Endothelial cell of umbilical vein (primary cell): Measurements from ENCODE around the gene DUSP22. TPM values are rescaled to one million over a fixed set of nuclear protein-coding genes. Genes with fewer than 3 reads are reported as not detected.

Source experiments
- BruUV-seq: library from RNA; stranded (reverse); fragments of 400-500 nt; replicated peaks from 2 replicates; lab custom pipeline; 2021; lab: Mats Ljungman, UMichigan
- CTCF ChIA-PET: fragments of 300-600, 350-600 bp; sonication (Branson Sonifier 250); formaldehyde crosslinking; loops from one replicate; lab custom pipeline; 2021; ENCODE audit warnings: antibody characterized with exemption, inconsistent platforms; lab: Charles Lee
- POLR2A ChIA-PET: fragments of 300-600, 350-600 bp; sonication (Branson Sonifier 250); formaldehyde crosslinking; loops from one replicate; lab custom pipeline; 2021; ENCODE audit warnings: antibody characterized with exemption, inconsistent platforms; lab: Charles Lee
- DNase-seq: peaks from one replicate; pipeline ENCODE4 v3.0.0-alpha.2; 2011; ENCODE audit warnings: low read depth, low spot score
- FAIRE-seq: peaks from 2 replicates; lab custom pipeline; 2011; peaks lifted over from hg19 to GRCh38; lab: Jason Lieb, UNC
- H2AFZ ChIP-seq: 2 replicates; pipeline ENCODE4 v1.6.0; 2012; ENCODE audit warnings: low read depth, low read length, control low read depth, inconsistent platforms
- H3K27ac ChIP-seq: 2 replicates; pipeline ENCODE4 v1.5.1; 2011; ENCODE audit warnings: low read depth, mild to moderate bottlenecking, control low read depth, low read length, moderate library complexity; ENCODE audit not compliant: insufficient read depth
- H3K27me3 ChIP-seq, 2 experiments: 2 replicates each; pipeline versions ENCODE4 v1.6.0 to v1.6.1; 2011; ENCODE audit warnings: low read length in 2 of 2, mixed read lengths in 1 of 2; ENCODE audit not compliant: control insufficient read depth in 2 of 2, insufficient read depth in 2 of 2
- H3K36me3 ChIP-seq, 2 experiments: 2 replicates in 1 of 2; 3 replicates in 1 of 2; pipeline ENCODE4 v1.5.1; 2011; ENCODE audit warnings: low read length in 2 of 2, mild to moderate bottlenecking in 1 of 2, moderate library complexity in 1 of 2; ENCODE audit not compliant: control insufficient read depth in 2 of 2, insufficient read depth in 2 of 2; ENCODE audit errors: extremely low read depth in 1 of 2
- H3K4me1 ChIP-seq: 3 replicates; pipeline ENCODE4 v1.5.1; 2011; ENCODE audit warnings: mild to moderate bottlenecking, low read length; ENCODE audit not compliant: control insufficient read depth, insufficient read depth; ENCODE audit errors: extremely low read depth
- H3K4me2 ChIP-seq: 2 replicates; pipeline ENCODE4 v1.6.1; 2011; ENCODE audit warnings: low read length, control low read depth, mixed read lengths; ENCODE audit not compliant: insufficient read depth
- H3K4me3 ChIP-seq, 3 experiments: fragments of 200-600 bp in 1 of 3; sonication (generic), shearing (Covaris generic) in 1 of 3; replicated peaks in 1 of 3; 2 replicates each; pipeline ENCODE4 v1.5.1; 2011 to 2016; ENCODE audit warnings: control low read depth in 3 of 3, low read length in 3 of 3, mild to moderate bottlenecking in 2 of 3, inconsistent platforms in 1 of 3, low read depth in 1 of 3, moderate library complexity in 1 of 3; ENCODE audit not compliant: insufficient read depth in 1 of 3
- H3K79me2 ChIP-seq: 2 replicates; pipeline ENCODE4 v1.6.0; 2012; ENCODE audit warnings: low read length, inconsistent platforms; ENCODE audit not compliant: control insufficient read depth, insufficient read depth
- H3K9ac ChIP-seq: replicated peaks from 2 replicates; pipeline ENCODE3; 2011; ENCODE audit warnings: low read length, control low read depth; ENCODE audit not compliant: insufficient read depth; ENCODE audit errors: extremely low read depth
- H3K9me1 ChIP-seq: replicated peaks from 3 replicates; pipeline ENCODE4 v1.6.0; 2011; ENCODE audit warnings: mild to moderate bottlenecking, low read length; ENCODE audit not compliant: control insufficient read depth, insufficient read depth; ENCODE audit errors: extremely low read depth
- H3K9me3 ChIP-seq: replicated peaks from 2 replicates; pipeline ENCODE4 v1.5.1; 2012; ENCODE audit warnings: low read length, inconsistent platforms; ENCODE audit not compliant: control insufficient read depth, insufficient read depth
- H4K20me1 ChIP-seq: replicated peaks from 2 replicates; pipeline ENCODE3; 2011; ENCODE audit warnings: mild to moderate bottlenecking, low read length; ENCODE audit not compliant: control insufficient read depth, insufficient read depth; ENCODE audit errors: extremely low read depth
- CTCF ChIP-seq, 2 donors: IDR thresholded peaks; 1 replicate in 1 of 2; 2 replicates in 1 of 2; pipeline ENCODE4 v1.5.1; 2011; ENCODE audit warnings: low read length in 2 of 2, mild to moderate bottlenecking in 2 of 2, moderate library complexity in 2 of 2, control low read depth in 1 of 2, inconsistent platforms in 1 of 2, low read depth in 1 of 2; ENCODE audit not compliant: insufficient read depth in 1 of 2; ENCODE audit errors: extremely low read depth in 1 of 2
- EZH2 ChIP-seq: IDR thresholded peaks from 2 replicates; pipeline ENCODE4 v1.6.1; 2012; ENCODE audit warnings: borderline replicate concordance, low read depth, mild to moderate bottlenecking, moderate library complexity, low read length, inconsistent platforms; ENCODE audit not compliant: severe bottlenecking
- FOS ChIP-seq: IDR thresholded peaks from 2 replicates; pipeline ENCODE4 v1.6.1; 2011; ENCODE audit warnings: mild to moderate bottlenecking, low read length, moderate library complexity, borderline replicate concordance; ENCODE audit not compliant: insufficient read depth
- GATA2 ChIP-seq: IDR thresholded peaks from 2 replicates; pipeline ENCODE4 v1.7.0; 2011; ENCODE audit warnings: low read depth, mild to moderate bottlenecking, moderate library complexity, mixed read lengths, low read length; ENCODE audit not compliant: insufficient read length, insufficient read depth
- JUN ChIP-seq: IDR thresholded peaks from 2 replicates; pipeline ENCODE4 v1.6.1; 2011; ENCODE audit warnings: borderline replicate concordance, low read depth; ENCODE audit not compliant: insufficient read length, insufficient read depth
- MAX ChIP-seq: IDR thresholded peaks from 2 replicates; pipeline ENCODE4 v1.6.1; 2011; ENCODE audit not compliant: insufficient read depth, insufficient read length
- MYC ChIP-seq: IDR thresholded peaks from one replicate; pipeline ENCODE4 v1.6.1; 2011; ENCODE audit warnings: mild to moderate bottlenecking, low read depth, low read length
- POLR2A ChIP-seq: IDR thresholded peaks from 2 replicates; pipeline ENCODE4 v1.6.1; 2012; ENCODE audit warnings: low read depth, mild to moderate bottlenecking, control low read depth, low read length
- POLR2AphosphoS5 ChIP-seq: IDR thresholded peaks from 2 replicates; pipeline ENCODE4 v1.6.1; 2012; ENCODE audit warnings: low read depth, mild to moderate bottlenecking, control low read depth, low read length, moderate library complexity; ENCODE audit not compliant: insufficient read depth
- dilution Hi-C: fragments of 300-500 bp; cut with MboI; formaldehyde crosslinking; loops from one replicate; pipeline ENCODE4 v1.15.0; 2019; ENCODE audit warnings: low sequenced_read_pairs; ENCODE audit not compliant: extremely low pct_ligation_motif_present
- intact Hi-C: fragments of 100-400 bp; cut with micrococcal nuclease; formaldehyde crosslinking; loops from one replicate; pipeline ENCODE4 v1.10.0; 2022
- polyA plus RNA-seq, 4 experiments: library from polyadenylated mRNA; depleted of rRNA in 3 of 4; stranded (reverse) in 3 of 4; unstranded in 1 of 4; fragments of >200 nt; gene quantifications; 2 replicates each; pipeline versions ENCODE4 v1.2.1 to v1.2.3, GENCODE V29; 2011 to 2012; ENCODE audit warnings: missing spikeins in 1 of 4
- total RNA-seq: library from RNA; stranded (reverse); gene quantifications from 2 replicates; pipeline ENCODE4 v1.2.3, GENCODE V29; 2021

The DUSP22 gene
- total and polyA plus RNA-seq, 2 donors (not counting 3 experiments of a cell fraction or from before 2014, with no cell fraction given), result 23.2 to 33.9 TPM

GRCh38 chr6:315226-315625 is 22.9 kb downstream of the DUSP22 start:
- Histone ChIP-seq H3K4me1 (no peaks in the 10 kb centered on the region), H2AFZ (no peak overlapping the region), H3K27ac (no peak overlapping the region), H3K9me1 (no peaks in the 10 kb centered on the region), H3K4me2 (no peak overlapping the region), H3K9me3 (no peaks in the 10 kb centered on the region), H3K9ac (no peak overlapping the region), H3K4me3 (no peak overlapping the region), H3K27me3 (no peaks in the 10 kb centered on the region), H3K79me2 (no peaks in the 10 kb centered on the region), H3K36me3 (no peaks in the 10 kb centered on the region), H4K20me1 (peaks cover 3% of the 10 kb centered on the region)
- dilution Hi-C loops, result no loop called here
- DNase-seq (no peak), FAIRE-seq (no peak)
- CTCF ChIA-PET, result interaction anchor here (1.0 kb wide), 1 partner anchor 9 kb away, joined by 3 read pairs; no protein-coding TSS in a partner anchor
- intact Hi-C loops, result no loop called here
- no TSS peak for BruUV-seq
- TF ChIP-seq POLR2AphosphoS5, result no peak
- TF ChIP-seq POLR2A, result no peak
- no peak for TF ChIP-seq MYC
- no peak for TF ChIP-seq MAX
- TF ChIP-seq GATA2, result no peak
- TF ChIP-seq JUN, result no peak
- POLR2A ChIA-PET, result no interaction called here

GRCh38 chr6:315921-316752 is 23.9 kb downstream of the DUSP22 start:
- Histone ChIP-seq H3K9me1 (no peaks in the 10 kb centered on the region), H3K4me1 (no peaks in the 10 kb centered on the region), H2AFZ (no peak overlapping the region), H3K4me2 (no peak overlapping the region), H3K36me3 (no peaks in the 10 kb centered on the region), H3K9me3 (no peaks in the 10 kb centered on the region), H4K20me1 (peaks cover 3% of the 10 kb centered on the region), H3K27me3 (no peaks in the 10 kb centered on the region), H3K27ac (no peak overlapping the region), H3K4me3 (no peak overlapping the region), H3K9ac (no peak overlapping the region), H3K79me2 (no peaks in the 10 kb centered on the region)
- DNase-seq (no peak), FAIRE-seq (peak; percentile 18)
- CTCF ChIA-PET, result interaction anchor here (0.6 to 1.0 kb wide), 2 partner anchors 10 to 419 kb away, joined by 3 to 4 read pairs; no protein-coding TSS in a partner anchor
- dilution Hi-C loops (no loop called here), intact Hi-C loops (no loop called here)
- no peak for TF ChIP-seq EZH2
- no peak for TF ChIP-seq MAX
- TF ChIP-seq FOS, result no peak
- TF ChIP-seq CTCF (IDR thresholded peaks at IDR 0.05; ENCODE audit: extremely low read depth in 1 of 2, insufficient read depth in 1 of 2, low read depth in 1 of 2, low read length in 2 of 2), result no peak
- TF ChIP-seq GATA2, result no peak
- TF ChIP-seq POLR2AphosphoS5, result no peak
- TF ChIP-seq JUN, result no peak
- no peak for TF ChIP-seq POLR2A
- TF ChIP-seq MYC, result no peak
- BruUV-seq, result no TSS peak
- POLR2A ChIA-PET, result no interaction called here
